ENCODE measurements around the gene PIGT. TPM values are rescaled to one million over a fixed set of nuclear protein-coding genes. Genes with fewer than 3 reads are reported as not detected.

The PIGT gene
- total and polyA plus RNA-seq, 10 of the 15 experiments (the other 5 are each of a cell fraction or from before 2014, with no cell fraction given): 18.6 to 66.0 (median 35.3) TPM

GRCh38 chr20:45368221-45368980 is 47.5 kb upstream of the PIGT start (continued):
- peak; percentile 96 to 99 for TF ChIP-seq EP300 (IDR thresholded peaks at IDR 0.05; ENCODE audit: borderline replicate concordance in 1 of 2, control insufficient read depth in 1 of 2, low read depth in 2 of 2, low read length in 2 of 2)
- peak; percentile 56 for TF ChIP-seq KLF5 (IDR thresholded peaks at IDR 0.05; ENCODE audit: partially characterized antibody)
- TF ChIP-seq TARDBP (IDR thresholded peaks at IDR 0.05; ENCODE audit: borderline replicate concordance): peak; percentile 71
- 0 out of 2 replicates have a peak, but pooled peaks have one; percentile 25 for TF ChIP-seq NKRF (conservative IDR thresholded peaks at IDR 0.05)
- TF ChIP-seq PKNOX1 (IDR thresholded peaks at IDR 0.05): peak; percentile 97
- TF ChIP-seq IKZF2 (IDR thresholded peaks at IDR 0.05): peak; percentile 98 to 99
- no peak for TF ChIP-seq RFX5 (IDR thresholded peaks at IDR 0.05; ENCODE audit: low read depth, low read length)
- peak; percentile 99 for TF ChIP-seq NFIC (IDR thresholded peaks at IDR 0.05; ENCODE audit: low read depth, low read length)
- TF ChIP-seq E2F4 (IDR thresholded peaks at IDR 0.05; ENCODE audit: low read depth, low read length): no peak
- peak; percentile 83 for TF ChIP-seq PML (IDR thresholded peaks at IDR 0.05; ENCODE audit: low read length)
- peak; percentile 67 for TF ChIP-seq CREB1 (IDR thresholded peaks at IDR 0.05; ENCODE audit: low read depth)
- peak; percentile 96 for TF ChIP-seq RCOR1 (conservative IDR thresholded peaks at IDR 0.05; ENCODE audit: low read depth, low read length)
- no peak for TF ChIP-seq ATF3 (IDR thresholded peaks at IDR 0.05; ENCODE audit: borderline replicate concordance, extremely low read depth, low read depth, low read length)
- TF ChIP-seq CHD2 (IDR thresholded peaks at IDR 0.05; ENCODE audit: borderline replicate concordance, low read depth, low read length): peak; percentile 86
- no peak for TF ChIP-seq ZBTB4 (CRISPR knock-in tag; IDR thresholded peaks at IDR 0.05)
- TF ChIP-seq EED (IDR thresholded peaks at IDR 0.05; ENCODE audit: low read depth): peak; percentile 98
- peak; percentile 97 for TF ChIP-seq IKZF1 (conservative IDR thresholded peaks at IDR 0.05)
- peak; percentile 82; the same call in 1 of the 2 replicates for TF ChIP-seq ATF7 (IDR thresholded peaks at IDR 0.05; ENCODE audit: low read depth)
- TF ChIP-seq HDGF (IDR thresholded peaks at IDR 0.05): 0 out of 2 replicates have a peak, but pooled peaks have one; percentile 27
- TF ChIP-seq MLLT1 (IDR thresholded peaks at IDR 0.05): 0 out of 2 replicates have a peak, but pooled peaks have one; percentile 87
